ENCODE data around the gene NRN1L.

DNA sequence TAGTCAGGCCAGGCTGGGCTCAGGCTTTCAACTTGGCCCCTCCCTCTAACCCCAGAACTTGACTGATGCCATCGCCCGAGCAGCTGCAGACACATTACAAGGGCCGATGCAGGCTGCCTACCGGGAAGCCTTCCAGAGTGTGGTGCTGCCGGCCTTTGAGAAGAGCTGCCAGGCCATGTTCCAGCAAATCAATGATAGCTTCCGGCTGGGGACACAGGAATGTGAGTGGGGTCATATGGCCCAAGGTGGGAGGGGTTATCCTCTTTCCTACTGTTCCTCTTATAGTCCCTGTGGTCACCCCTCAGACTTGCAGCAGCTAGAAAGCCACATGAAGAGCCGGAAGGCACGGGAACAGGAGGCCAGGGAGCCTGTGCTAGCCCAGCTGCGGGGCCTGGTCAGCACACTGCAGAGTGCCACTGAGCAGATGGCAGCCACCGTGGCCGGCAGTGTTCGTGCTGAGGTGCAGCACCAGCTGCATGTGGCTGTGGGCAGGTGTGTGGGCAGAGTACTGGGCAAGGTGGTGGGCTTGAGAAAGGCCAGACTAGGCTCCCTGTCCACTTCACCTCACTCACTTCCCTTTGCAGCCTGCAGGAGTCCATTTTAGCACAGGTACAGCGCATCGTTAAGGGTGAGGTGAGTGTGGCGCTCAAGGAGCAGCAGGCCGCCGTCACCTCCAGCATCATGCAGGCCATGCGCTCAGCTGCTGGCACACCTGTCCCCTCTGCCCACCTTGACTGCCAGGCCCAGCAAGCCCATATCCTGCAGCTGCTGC is 2.1 kb upstream of the NRN1L start:
- no peak for TF ChIP-seq CTCF (IDR thresholded peaks at IDR 0.05)
- TF ChIP-seq POLR2AphosphoS5 (IDR thresholded peaks at IDR 0.05; ENCODE audit: insufficient read depth in 1 of 2, low read depth in 1 of 2): no peak
- TF ChIP-seq POLR2A (IDR thresholded peaks at IDR 0.05): no peak
